Measurements from ENCODE around the gene RAD51.

GRCh38 chr15:40754574-40754882 is 59.6 kb downstream of the RAD51 start:
- TF ChIP-seq CTCF (IDR thresholded peaks at IDR 0.05; ENCODE audit: poor library complexity) (no peak), EZH2phosphoT487 (IDR thresholded peaks at IDR 0.05; ENCODE audit: low read depth, severe bottlenecking, unreplicated experiment) (no peak), EZH2 (IDR thresholded peaks at IDR 0.05; ENCODE audit: borderline replicate concordance) (no peak)
